ENCODE results near the gene BRD4.

- TF ChIP-seq CTCF (conservative IDR thresholded peaks at IDR 0.05 in 1 of 2, IDR thresholded peaks at IDR 0.05 in 1 of 2; ENCODE audit: low read depth in 1 of 2, low read length in 2 of 2) (no peak), EZH2 (IDR thresholded peaks at IDR 0.05; ENCODE audit: low read length, missing control alignments) (no peak)
Measured at GRCh38 chr19:15282311-15282705, 50.0 kb downstream of the BRD4 start.

Data from fibroblast of lung (primary cell).